Measurements from ENCODE around the gene STING1.

The STING1 gene

DNA sequence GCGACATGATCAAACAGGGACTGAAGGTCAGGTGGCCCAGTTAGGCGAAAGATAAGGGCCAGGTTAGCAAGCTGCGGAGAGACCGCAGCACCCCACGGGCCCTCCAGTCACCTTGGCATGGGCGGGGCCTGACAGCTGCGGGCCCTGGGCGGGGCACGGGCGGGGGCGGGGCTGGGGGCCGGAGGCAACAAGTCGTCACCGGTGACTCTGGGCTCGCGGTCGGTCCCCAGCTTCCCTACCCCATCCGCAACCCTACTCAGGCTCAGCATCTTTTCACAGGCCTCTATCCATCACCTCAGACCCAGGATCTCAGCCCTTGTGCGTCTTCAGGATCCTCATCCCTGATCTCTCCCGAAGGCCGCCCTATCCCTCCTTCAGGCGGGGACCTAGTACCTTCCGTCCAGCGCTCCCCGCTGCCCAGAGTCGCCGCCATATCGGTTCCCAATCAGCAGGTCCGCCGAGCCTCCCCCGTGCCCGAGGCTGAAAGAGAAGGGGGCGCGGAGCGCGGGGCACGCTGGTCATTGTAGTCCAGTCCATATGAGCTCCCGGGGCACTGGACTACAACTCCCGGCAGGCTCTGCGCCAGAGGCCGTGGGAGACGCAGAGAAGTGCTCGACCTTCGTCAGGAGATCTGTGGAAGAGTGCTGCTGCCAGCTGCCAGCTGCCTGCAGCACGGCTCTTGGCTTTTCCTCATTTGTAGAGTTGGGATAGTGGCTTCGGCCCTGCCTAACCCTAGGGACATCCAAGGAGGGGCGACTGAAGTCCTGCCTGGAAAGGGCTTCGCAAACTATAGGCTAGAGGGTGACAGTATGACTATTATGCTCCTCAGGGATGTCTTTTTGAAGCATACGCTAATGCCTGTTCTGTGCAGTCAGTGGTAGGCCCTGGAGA lies 43.3 kb downstream of the STING1 start, which contains the start of gene DNAJC18:
Gene DNAJC18 (minus strand): TSS at position 513 of the 891 bp plus-strand sequence. CDS start 80 bp downstream, at position 433.
- peak; percentile 94 for DNase-seq (ENCODE audit: low spot score)

- no peak for DNase-seq (ENCODE audit: low spot score)
Observed at GRCh38 chr5:139438707-139439012, 43.9 kb downstream of the STING1 start.

DNA sequence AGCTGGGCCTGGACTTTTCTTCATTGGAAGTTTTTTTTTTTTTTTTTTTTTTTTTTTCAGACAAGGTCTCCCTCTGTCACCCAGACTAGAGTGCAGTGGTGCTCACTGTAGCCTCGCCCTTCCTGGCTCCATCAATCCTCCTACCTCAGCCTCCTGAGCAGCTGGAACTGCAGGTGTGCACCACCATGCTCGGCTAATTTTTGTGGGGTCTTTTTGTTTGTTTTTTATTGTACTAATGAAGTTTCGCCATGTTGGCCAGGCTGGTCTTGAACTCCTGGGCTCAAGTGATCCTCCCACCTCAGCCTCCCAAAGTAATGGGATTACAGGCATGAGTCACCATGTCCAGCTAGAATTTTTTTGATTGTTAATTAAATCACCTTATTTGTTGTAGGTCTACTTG lies 46.9 kb downstream of the STING1 start:
- DNase-seq (ENCODE audit: low spot score) = no peak

DNA sequence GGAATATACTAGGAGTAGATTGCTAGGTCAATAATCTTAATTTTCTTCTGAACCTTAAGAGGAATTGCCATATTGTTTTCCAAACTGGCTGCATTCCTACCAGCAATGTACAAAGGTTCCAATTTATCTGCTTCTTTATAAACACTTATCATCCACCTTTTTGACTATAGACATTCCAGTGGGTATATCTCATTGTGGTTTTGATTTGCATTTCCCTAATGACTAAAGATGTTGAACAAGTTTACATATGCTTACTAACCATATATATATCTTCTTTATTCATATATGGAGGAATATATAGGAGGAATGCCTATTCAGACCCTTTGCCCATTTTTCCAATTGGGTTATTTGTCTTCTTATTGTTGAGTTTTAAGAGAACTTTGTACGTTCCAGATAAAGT lies 50.9 kb downstream of the STING1 start:
- no peak for DNase-seq (ENCODE audit: low spot score)

GRCh38 chr5:139430015-139430414 lies 52.5 kb downstream of the STING1 start:
- no peak for DNase-seq (ENCODE audit: low spot score)

- DNase-seq (ENCODE audit: low spot score) = no peak
Observed at GRCh38 chr5:139426203-139426885, 56.2 kb downstream of the STING1 start.

All from pons (tissue), 1 donor.